ENCODE measurements around the gene CXADR.
"Not testable (repeated sequence)": the region's sequence is repeated elsewhere in the genome, so short reads cannot be mapped to it uniquely, and the experiment has no call there.

The CXADR gene

GRCh38 chr21:17498586-17498985, 14.3 kb upstream of the CXADR start:
- ATAC-seq, result no peak
- no peak for TF ChIP-seq CSDC2 (CRISPR knock-in tag; IDR thresholded peaks at IDR 0.05)
- no peak for TF ChIP-seq TSHZ2 (CRISPR knock-in tag; IDR thresholded peaks at IDR 0.05)
- no peak for TF ChIP-seq ZNF8 (CRISPR knock-in tag; IDR thresholded peaks at IDR 0.05)
- no peak for TF ChIP-seq ISL1 (CRISPR knock-in tag; IDR thresholded peaks at IDR 0.05)
- no peak for TF ChIP-seq ZNF70 (CRISPR knock-in tag; IDR thresholded peaks at IDR 0.05)
- no peak for TF ChIP-seq GLIS3 (CRISPR knock-in tag; IDR thresholded peaks at IDR 0.05)
- TF ChIP-seq ZFP3 (CRISPR knock-in tag; IDR thresholded peaks at IDR 0.05), result no peak
- TF ChIP-seq, protein P1, sequence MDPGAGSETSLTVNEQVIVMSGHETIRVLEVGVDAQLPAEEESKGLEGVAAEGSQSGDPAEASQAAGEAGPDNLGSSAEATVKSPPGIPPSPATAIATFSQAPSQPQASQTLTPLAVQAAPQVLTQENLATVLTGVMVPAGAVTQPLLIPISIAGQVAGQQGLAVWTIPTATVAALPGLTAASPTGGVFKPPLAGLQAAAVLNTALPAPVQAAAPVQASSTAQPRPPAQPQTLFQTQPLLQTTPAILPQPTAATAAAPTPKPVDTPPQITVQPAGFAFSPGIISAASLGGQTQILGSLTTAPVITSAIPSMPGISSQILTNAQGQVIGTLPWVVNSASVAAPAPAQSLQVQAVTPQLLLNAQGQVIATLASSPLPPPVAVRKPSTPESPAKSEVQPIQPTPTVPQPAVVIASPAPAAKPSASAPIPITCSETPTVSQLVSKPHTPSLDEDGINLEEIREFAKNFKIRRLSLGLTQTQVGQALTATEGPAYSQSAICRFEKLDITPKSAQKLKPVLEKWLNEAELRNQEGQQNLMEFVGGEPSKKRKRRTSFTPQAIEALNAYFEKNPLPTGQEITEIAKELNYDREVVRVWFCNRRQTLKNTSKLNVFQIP (CRISPR knock-in tag; IDR thresholded peaks at IDR 0.05; ENCODE audit: borderline replicate concordance, low read depth), result no peak
- TF ChIP-seq PPARA (CRISPR knock-in tag; IDR thresholded peaks at IDR 0.05; ENCODE audit: borderline replicate concordance), result no peak
- TF ChIP-seq ZNF565 (CRISPR knock-in tag; conservative IDR thresholded peaks at IDR 0.05; ENCODE audit: low read depth), result no peak
- no peak for TF ChIP-seq RARB (CRISPR knock-in tag; IDR thresholded peaks at IDR 0.05)

GRCh38 chr21:17501107-17502006, 11.5 kb upstream of the CXADR start:
- ATAC-seq, result no peak
- no peak for TF ChIP-seq TOX (CRISPR knock-in tag; IDR thresholded peaks at IDR 0.05; ENCODE audit: borderline replicate concordance)
- TF ChIP-seq ISL1 (CRISPR knock-in tag; IDR thresholded peaks at IDR 0.05), result peak; percentile 28; the same call in 1 of the 2 replicates

DNA sequence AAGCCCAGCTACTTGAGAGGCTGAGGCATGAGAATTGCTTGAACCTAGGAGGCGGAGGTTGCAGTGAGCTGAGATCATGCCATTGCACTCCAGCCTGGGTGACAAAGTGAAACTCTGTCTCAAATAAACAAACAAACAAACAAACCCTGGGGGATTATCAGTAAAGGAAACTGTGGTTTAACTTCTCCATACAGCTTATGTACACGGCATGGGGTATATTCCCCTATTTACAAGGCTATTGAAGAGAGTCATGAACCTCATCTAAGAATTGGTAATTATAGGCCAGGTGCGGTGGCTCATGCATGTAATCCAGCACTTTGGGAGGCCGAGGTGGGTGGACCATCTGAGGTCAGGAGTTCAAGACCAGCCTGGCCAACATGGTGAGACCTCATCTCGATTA, 9.9 kb upstream of the CXADR start:
- not testable (repeated sequence) for ATAC-seq

- ATAC-seq, result no peak
- no peak for TF ChIP-seq ZFP30 (CRISPR knock-in tag; IDR thresholded peaks at IDR 0.05)
- no peak for TF ChIP-seq BACH2 (CRISPR knock-in tag; IDR thresholded peaks at IDR 0.05; ENCODE audit: borderline replicate concordance)
- TF ChIP-seq TOX (CRISPR knock-in tag; IDR thresholded peaks at IDR 0.05; ENCODE audit: borderline replicate concordance), result no peak
- no peak for TF ChIP-seq ZFP3 (CRISPR knock-in tag; IDR thresholded peaks at IDR 0.05)
- TF ChIP-seq RARB (CRISPR knock-in tag; IDR thresholded peaks at IDR 0.05), result no peak
- TF ChIP-seq ZNF565 (CRISPR knock-in tag; conservative IDR thresholded peaks at IDR 0.05; ENCODE audit: low read depth), result no peak
- TF ChIP-seq PPARA (CRISPR knock-in tag; IDR thresholded peaks at IDR 0.05; ENCODE audit: borderline replicate concordance), result no peak
- no peak for TF ChIP-seq ZC3H10 (CRISPR knock-in tag; IDR thresholded peaks at IDR 0.05)
Observed at GRCh38 chr21:17506951-17507350, 5.9 kb upstream of the CXADR start.

GRCh38 chr21:17507591-17507990, 5.3 kb upstream of the CXADR start:
- no peak for TF ChIP-seq CSDC2 (CRISPR knock-in tag; IDR thresholded peaks at IDR 0.05)
- no peak for TF ChIP-seq ZFP30 (CRISPR knock-in tag; IDR thresholded peaks at IDR 0.05)
- no peak for TF ChIP-seq GLIS3 (CRISPR knock-in tag; IDR thresholded peaks at IDR 0.05)
- TF ChIP-seq, protein P2, sequence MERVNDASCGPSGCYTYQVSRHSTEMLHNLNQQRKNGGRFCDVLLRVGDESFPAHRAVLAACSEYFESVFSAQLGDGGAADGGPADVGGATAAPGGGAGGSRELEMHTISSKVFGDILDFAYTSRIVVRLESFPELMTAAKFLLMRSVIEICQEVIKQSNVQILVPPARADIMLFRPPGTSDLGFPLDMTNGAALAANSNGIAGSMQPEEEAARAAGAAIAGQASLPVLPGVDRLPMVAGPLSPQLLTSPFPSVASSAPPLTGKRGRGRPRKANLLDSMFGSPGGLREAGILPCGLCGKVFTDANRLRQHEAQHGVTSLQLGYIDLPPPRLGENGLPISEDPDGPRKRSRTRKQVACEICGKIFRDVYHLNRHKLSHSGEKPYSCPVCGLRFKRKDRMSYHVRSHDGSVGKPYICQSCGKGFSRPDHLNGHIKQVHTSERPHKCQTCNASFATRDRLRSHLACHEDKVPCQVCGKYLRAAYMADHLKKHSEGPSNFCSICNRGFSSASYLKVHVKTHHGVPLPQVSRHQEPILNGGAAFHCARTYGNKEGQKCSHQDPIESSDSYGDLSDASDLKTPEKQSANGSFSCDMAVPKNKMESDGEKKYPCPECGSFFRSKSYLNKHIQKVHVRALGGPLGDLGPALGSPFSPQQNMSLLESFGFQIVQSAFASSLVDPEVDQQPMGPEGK (CRISPR knock-in tag; IDR thresholded peaks at IDR 0.05; ENCODE audit: borderline replicate concordance), result no peak
- TF ChIP-seq, protein P1 (CRISPR knock-in tag; IDR thresholded peaks at IDR 0.05; ENCODE audit: borderline replicate concordance, low read depth), result no peak
- no peak for TF ChIP-seq TCF4 (CRISPR knock-in tag; IDR thresholded peaks at IDR 0.05; ENCODE audit: borderline replicate concordance)
- TF ChIP-seq BACH2 (CRISPR knock-in tag; IDR thresholded peaks at IDR 0.05; ENCODE audit: borderline replicate concordance), result no peak
- no peak for TF ChIP-seq RARB (CRISPR knock-in tag; IDR thresholded peaks at IDR 0.05)
- TF ChIP-seq ZNF8 (CRISPR knock-in tag; IDR thresholded peaks at IDR 0.05), result no peak
- TF ChIP-seq ZFP3 (CRISPR knock-in tag; IDR thresholded peaks at IDR 0.05), result no peak
- TF ChIP-seq OSR1 (CRISPR knock-in tag; IDR thresholded peaks at IDR 0.05), result no peak
- no peak for TF ChIP-seq SNAI2 (CRISPR knock-in tag; IDR thresholded peaks at IDR 0.05)
- no peak for TF ChIP-seq CSRNP3 (CRISPR knock-in tag; IDR thresholded peaks at IDR 0.05)
- no peak for ATAC-seq
